ENCODE measurements around the gene SORCS3.

Gene SORCS3

GRCh38 chr10:105206616-105207015 lies 565.5 kb downstream of the SORCS3 start:
- H3K27me3 ChIP-seq (ENCODE audit: insufficient read depth, poor library complexity, severe bottlenecking), result peaks cover 3% of the 10 kb centered on the region
- H3K4me3 ChIP-seq (replicated peaks; ENCODE audit: insufficient read depth, low read length), result no peak overlapping the region
- DNase-seq (ENCODE audit: low read depth in 1 of 2, low spot score in 1 of 2), result no peak
- no peak for TF ChIP-seq CTCF (IDR thresholded peaks at IDR 0.05; ENCODE audit: insufficient read depth, low read length)
- no peak for TF ChIP-seq REST (IDR thresholded peaks at IDR 0.05; ENCODE audit: insufficient replicate concordance, low read depth)
- no peak for TF ChIP-seq POLR2AphosphoS5 (IDR thresholded peaks at IDR 0.05; ENCODE audit: low read depth)
- no peak for TF ChIP-seq SPI1 (IDR thresholded peaks at IDR 0.05; ENCODE audit: borderline replicate concordance, low read depth)
- TF ChIP-seq GABPA (IDR thresholded peaks at IDR 0.05; ENCODE audit: low read depth), result no peak
- no peak overlapping the region for H3K27ac ChIP-seq (replicated peaks)

- no peak for TF ChIP-seq GABPA (IDR thresholded peaks at IDR 0.05; ENCODE audit: low read depth)
- TF ChIP-seq REST (IDR thresholded peaks at IDR 0.05; ENCODE audit: insufficient replicate concordance, low read depth), result no peak
- no peak for TF ChIP-seq CTCF (IDR thresholded peaks at IDR 0.05; ENCODE audit: insufficient read depth, low read length)
- no peak for TF ChIP-seq POLR2AphosphoS5 (IDR thresholded peaks at IDR 0.05; ENCODE audit: low read depth)
- TF ChIP-seq SPI1 (IDR thresholded peaks at IDR 0.05; ENCODE audit: borderline replicate concordance, low read depth), result no peak
- Histone ChIP-seq H3K4me3 (replicated peaks; ENCODE audit: insufficient read depth, low read length) (no peak overlapping the region), H3K27ac (replicated peaks) (no peak overlapping the region), H3K27me3 (ENCODE audit: insufficient read depth, poor library complexity, severe bottlenecking) (peaks cover 3% of the 10 kb centered on the region)
- DNase-seq (ENCODE audit: low read depth in 1 of 2, low spot score in 1 of 2), result no peak
Observed at GRCh38 chr10:105207476-105207995, 566.4 kb downstream of the SORCS3 start.

GRCh38 chr10:105210546-105210945 lies 569.5 kb downstream of the SORCS3 start:
- H3K27me3 ChIP-seq (ENCODE audit: insufficient read depth, poor library complexity, severe bottlenecking), result no peaks in the 10 kb centered on the region
- DNase-seq (ENCODE audit: low read depth in 1 of 2, low spot score in 1 of 2), result no peak
- no peak for TF ChIP-seq POLR2AphosphoS5 (IDR thresholded peaks at IDR 0.05; ENCODE audit: low read depth)
- TF ChIP-seq GABPA (IDR thresholded peaks at IDR 0.05; ENCODE audit: low read depth), result no peak
- no peak for TF ChIP-seq SPI1 (IDR thresholded peaks at IDR 0.05; ENCODE audit: borderline replicate concordance, low read depth)
- no peak for TF ChIP-seq REST (IDR thresholded peaks at IDR 0.05; ENCODE audit: insufficient replicate concordance, low read depth)
- TF ChIP-seq CTCF (IDR thresholded peaks at IDR 0.05; ENCODE audit: insufficient read depth, low read length), result no peak
- H3K27ac ChIP-seq (replicated peaks), result no peak overlapping the region
- no peak overlapping the region for H3K4me3 ChIP-seq (replicated peaks; ENCODE audit: insufficient read depth, low read length)

Data from HL-60 (cell line).